Body of pancreas (tissue), 4 donors: ENCODE measurements around the gene ADAMTS2. TPM values are rescaled to one million over a fixed set of nuclear protein-coding genes. Genes with fewer than 3 reads are reported as not detected.

ENCODE experiments used
- ATAC-seq: fragments of 150-250 bp; one replicate; pipeline ENCODE4 v1.9.1; 2016
- DNase-seq, 4 donors: peaks; one replicate each; pipeline ENCODE4 v3.0.0-alpha.2; 2019
- H3K27ac ChIP-seq, 4 donors: fragments of 200-600 bp; sonication (generic); 1 replicate in 3 of 4; 2 replicates in 1 of 4; pipeline versions ENCODE4 v1.5.1 to v1.6.1; 2016 to 2019; ENCODE audit warnings: mild to moderate bottlenecking in 1 of 4, mixed read lengths in 1 of 4, moderate library complexity in 1 of 4
- H3K27me3 ChIP-seq, 2 donors: fragments of 200-600 bp; sonication (generic); one replicate each; pipeline ENCODE4 v1.6.0; 2016; ENCODE audit warnings: mild to moderate bottlenecking in 1 of 2
- H3K36me3 ChIP-seq, 2 donors: fragments of 200-600 bp; sonication (generic); replicated peaks in 1 of 2; 2 replicates each; pipeline ENCODE4 v1.5.1; 2016; ENCODE audit warnings: low read depth in 2 of 2; ENCODE audit not compliant: insufficient read depth in 1 of 2
- H3K4me1 ChIP-seq: fragments of 200-600 bp; sonication (generic); one replicate; pipeline ENCODE4 v1.6.0; 2016
- H3K4me3 ChIP-seq, 2 donors: fragments of 200-600 bp; sonication (generic); 1 replicate in 1 of 2; 2 replicates in 1 of 2; pipeline ENCODE4 v1.5.1; 2016 to 2019
- H3K9me3 ChIP-seq, 3 donors: fragments of 200-600 bp; sonication (generic); 1 replicate in 2 of 3; 2 replicates in 1 of 3; pipeline ENCODE4 v1.5.1; 2016
- CTCF ChIP-seq, 7 experiments: fragments of 450-650 bp in 4 of 7; fragments of 200-600 bp in 3 of 7; sonication (generic) in 3 of 7; IDR thresholded peaks; one replicate each; pipeline ENCODE4 v1.5.1; 2016 to 2019; ENCODE audit warnings: antibody characterized with exemption in 7 of 7
- POLR2A ChIP-seq, 3 donors: fragments of 450-650 bp; IDR thresholded peaks; one replicate each; pipeline ENCODE4 v1.6.1; 2016; ENCODE audit warnings: antibody characterized with exemption in 3 of 3, mild to moderate bottlenecking in 2 of 3
- WGBS, 2 donors: methylation state at CpG; one replicate each; pipeline ENCODE4 v1.1.5; 2017; 5-methylcytosine and 5-hydroxymethylcytosine counted together
- intact Hi-C: fragments of 100-400 bp; cut with DNase I; formaldehyde crosslinking; loops from one replicate; pipeline ENCODE4 v1.15.1; 2023
- total RNA-seq, 2 donors: library from RNA; depleted of rRNA; stranded (reverse); fragments of >200 nt; gene quantifications; one replicate each; pipeline ENCODE4 v1.1.0, GENCODE V29; 2016

ADAMTS2 gene
- total RNA-seq, 2 donors from 2014 or later, result 9.1 to 19.1 TPM

- intact Hi-C loops, result no loop called here
- DNase-seq, result no peak
These were observed 100.2 kb downstream of the ADAMTS2 start for GRCh38 chr5:179245031-179245430.

GRCh38 chr5:179244044-179244443 is 101.2 kb downstream of the ADAMTS2 start:
- WGBS, 2 donors, result 67 to 70% methylated on average over 5 of the region's 5 CpGs
- no peak for TF ChIP-seq CTCF (IDR thresholded peaks at IDR 0.05)
- TF ChIP-seq POLR2A (IDR thresholded peaks at IDR 0.05), result no peak
- no peak overlapping the region for H3K27ac ChIP-seq

More at GRCh38 chr5:179245031-179245430, 100.2 kb downstream of the ADAMTS2 start:
- Histone ChIP-seq H3K27me3 (no peaks in the 10 kb centered on the region), H3K27ac (no peak overlapping the region), H3K4me3 (no peak overlapping the region), H3K4me1 (no peaks in the 10 kb centered on the region), H3K36me3 (no peaks in the 10 kb centered on the region), H3K9me3 (no peaks in the 10 kb centered on the region)
- ATAC-seq, result no peak
- 71 to 81% methylated on average over 4 of the region's 4 CpGs for WGBS, 2 donors
- no peak for TF ChIP-seq POLR2A (IDR thresholded peaks at IDR 0.05)
- no peak for TF ChIP-seq CTCF (IDR thresholded peaks at IDR 0.05)

GRCh38 chr5:179243333-179243732 is 101.9 kb downstream of the ADAMTS2 start:
- no peak overlapping the region for H3K4me3 ChIP-seq
- no peak overlapping the region for H3K27ac ChIP-seq
- H3K27me3 ChIP-seq, result no peaks in the 10 kb centered on the region
- no peaks in the 10 kb centered on the region for H3K9me3 ChIP-seq
- H3K36me3 ChIP-seq, result no peaks in the 10 kb centered on the region
- TF ChIP-seq POLR2A (IDR thresholded peaks at IDR 0.05) (no peak), CTCF (IDR thresholded peaks at IDR 0.05) (no peak)
- DNase-seq (peak in 2 of 4 donors; percentile 2 to 3), ATAC-seq (no peak)
- WGBS, 2 donors, result 14 to 22% methylated on average over 3 of the region's 3 CpGs
- H3K4me1 ChIP-seq, result no peaks in the 10 kb centered on the region
- intact Hi-C loops, result no loop called here

More at GRCh38 chr5:179244044-179244443, 101.2 kb downstream of the ADAMTS2 start:
- Histone ChIP-seq H3K27me3 (no peaks in the 10 kb centered on the region), H3K4me1 (no peaks in the 10 kb centered on the region), H3K36me3 (no peaks in the 10 kb centered on the region), H3K4me3 (no peak overlapping the region), H3K9me3 (no peaks in the 10 kb centered on the region)
- intact Hi-C loops, result no loop called here
- ATAC-seq (no peak), DNase-seq (no peak)

GRCh38 chr5:179242676-179243075 is 102.6 kb downstream of the ADAMTS2 start:
- no peaks in the 10 kb centered on the region for H3K27me3 ChIP-seq
- WGBS, 2 donors, result 55 to 56% methylated on average over 6 of the region's 6 CpGs
- no peak for TF ChIP-seq CTCF (IDR thresholded peaks at IDR 0.05)
- no peak for TF ChIP-seq POLR2A (IDR thresholded peaks at IDR 0.05)
- H3K27ac ChIP-seq, result no peak overlapping the region
- no peak overlapping the region for H3K4me3 ChIP-seq
- no peaks in the 10 kb centered on the region for H3K4me1 ChIP-seq
- H3K9me3 ChIP-seq, result no peaks in the 10 kb centered on the region
- intact Hi-C loops, result no loop called here
- DNase-seq, result no peak
- H3K36me3 ChIP-seq, result no peaks in the 10 kb centered on the region
- ATAC-seq, result no peak

- no peaks in the 10 kb centered on the region for H3K36me3 ChIP-seq
- intact Hi-C loops, result no loop called here
- no peak overlapping the region for H3K4me3 ChIP-seq
- TF ChIP-seq POLR2A (IDR thresholded peaks at IDR 0.05) (no peak), CTCF (IDR thresholded peaks at IDR 0.05) (no peak)
- H3K27ac ChIP-seq, result no peak overlapping the region
- no peaks in the 10 kb centered on the region for H3K4me1 ChIP-seq
- H3K9me3 ChIP-seq, result no peaks in the 10 kb centered on the region
- peak in 2 of 4 donors; percentile 2 to 4 for DNase-seq
- no peak for ATAC-seq
- no peaks in the 10 kb centered on the region for H3K27me3 ChIP-seq
- WGBS, 2 donors, result 71 to 79% methylated on average over 11 of the region's 11 CpGs
These were observed 103.4 kb downstream of the ADAMTS2 start for GRCh38 chr5:179241764-179242370.
